22Rv1 (cell line): ENCODE data around the gene ZNF398.

Source experiments
- H3K27ac ChIP-seq: fragments of 450-650 bp; 2 replicates; pipeline ENCODE4 v1.5.1; 2017
- CTCF ChIP-seq: fragments of 450-650 bp; IDR thresholded peaks from 2 replicates; pipeline ENCODE4 v1.5.1; 2017; ENCODE audit warnings: mild to moderate bottlenecking
- ZFX ChIP-seq: fragments of 450-650 bp; IDR thresholded peaks from 2 replicates; pipeline ENCODE4 v1.6.1; 2017; ENCODE audit warnings: antibody characterized with exemption, borderline replicate concordance

Gene ZNF398

DNA sequence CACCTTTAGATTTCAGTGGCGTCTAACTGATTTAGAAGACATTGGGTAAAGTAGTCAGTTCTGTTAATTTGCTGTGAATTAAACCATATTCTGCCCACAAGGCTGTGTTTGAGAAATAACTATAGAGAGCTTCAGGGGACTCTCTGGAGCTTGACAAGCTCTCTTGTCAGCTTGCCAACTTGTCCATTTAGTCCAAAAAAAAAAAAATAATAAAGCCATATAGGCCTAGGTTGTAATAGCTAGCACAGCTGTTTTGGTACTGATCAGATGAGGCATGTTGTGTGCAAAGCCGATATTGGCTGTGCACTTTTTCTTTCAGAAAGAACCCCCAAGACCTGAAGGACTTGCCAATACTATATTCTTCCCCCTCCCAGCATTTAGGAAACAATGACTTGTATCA is 27.9 kb downstream of the ZNF398 start:
- peak overlapping the region; percentile 3; the same call in 1 of the 2 replicates for H3K27ac ChIP-seq
- TF ChIP-seq CTCF (no peak), ZFX (no peak)

DNA sequence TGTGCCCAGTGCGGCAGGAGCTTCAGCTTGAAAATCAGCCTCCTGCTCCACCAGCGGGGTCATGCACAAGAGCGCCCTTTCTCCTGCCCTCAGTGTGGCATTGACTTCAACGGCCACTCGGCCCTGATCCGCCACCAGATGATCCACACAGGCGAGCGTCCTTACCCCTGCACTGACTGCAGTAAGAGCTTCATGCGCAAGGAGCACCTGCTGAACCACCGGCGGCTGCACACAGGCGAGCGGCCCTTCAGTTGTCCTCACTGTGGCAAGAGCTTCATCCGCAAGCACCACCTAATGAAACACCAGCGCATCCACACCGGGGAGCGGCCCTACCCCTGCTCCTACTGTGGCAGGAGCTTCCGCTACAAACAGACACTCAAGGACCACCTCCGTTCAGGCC is 32.0 kb downstream of the ZNF398 start:
- H3K27ac ChIP-seq, result no peak overlapping the region
- TF ChIP-seq CTCF, result no peak
- no peak for TF ChIP-seq ZFX

DNA sequence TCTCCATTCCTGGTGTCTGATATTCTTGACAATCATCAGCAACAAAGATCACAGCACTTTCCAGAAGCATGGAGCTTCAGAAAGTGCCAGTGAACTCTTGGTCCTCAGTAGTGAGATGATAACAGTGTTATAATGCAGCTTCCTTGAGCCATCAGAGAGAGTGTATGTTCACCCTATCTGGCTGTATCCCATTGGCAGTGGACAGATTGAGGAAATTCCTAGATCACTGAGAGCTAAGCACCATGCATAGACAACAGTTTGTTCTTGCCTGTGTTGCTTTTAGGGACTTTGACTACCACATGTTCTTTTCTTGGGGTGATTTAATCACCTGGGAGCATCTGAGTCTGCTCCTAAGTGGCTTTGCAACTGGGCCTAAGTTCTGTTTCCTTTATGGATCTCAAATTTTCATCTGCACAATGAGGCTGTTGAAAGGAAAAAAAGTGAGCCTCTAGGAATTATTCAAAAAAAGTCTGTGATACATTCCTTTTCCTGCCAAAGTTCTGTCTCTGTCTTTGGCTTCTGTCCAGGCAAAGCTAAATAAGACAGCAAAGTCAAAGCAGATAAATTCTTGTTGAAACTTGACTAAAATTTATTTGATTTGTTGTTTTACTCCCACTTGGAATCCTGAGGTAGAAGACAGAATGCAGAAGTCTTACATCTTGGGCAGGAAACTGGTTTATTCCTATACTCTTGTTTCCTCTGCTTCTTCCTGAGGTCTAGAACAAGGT is 33.6 kb downstream of the ZNF398 start:
- TF ChIP-seq CTCF (no peak), ZFX (no peak)
- 0 out of 2 replicates have a peak overlapping the region, but pooled peaks have one; percentile 10 for H3K27ac ChIP-seq

- TF ChIP-seq CTCF (no peak), ZFX (no peak)
- H3K27ac ChIP-seq, result 0 out of 2 replicates have a peak overlapping the region, but pooled peaks have one; percentile 10
Observed at GRCh38 chr7:149181450-149181790, 34.2 kb downstream of the ZNF398 start.

GRCh38 chr7:149184274-149184673 is 37.0 kb downstream of the ZNF398 start:
- TF ChIP-seq CTCF (no peak), ZFX (no peak)
- no peak overlapping the region for H3K27ac ChIP-seq

GRCh38 chr7:149188213-149188612 is 41.0 kb downstream of the ZNF398 start:
- no peak overlapping the region for H3K27ac ChIP-seq
- no peak for TF ChIP-seq CTCF

- H3K27ac ChIP-seq, result no peak overlapping the region
- no peak for TF ChIP-seq CTCF
- TF ChIP-seq ZFX, result no peak
Observed at GRCh38 chr7:149188637-149189259, 41.5 kb downstream of the ZNF398 start.
